GM15510 (cell line): ENCODE measurements around the gene AMPH.

Source experiments
- POLR2A ChIP-seq: IDR thresholded peaks from 3 replicates; pipeline ENCODE4 v1.6.1; 2011; ENCODE audit warnings: borderline replicate concordance; ENCODE audit not compliant: insufficient read length; ENCODE audit errors: extremely low read depth

Gene AMPH

GRCh38 chr7:38462819-38463218, 168.4 kb downstream of the AMPH start:
- TF ChIP-seq POLR2A, result no peak

- no peak for TF ChIP-seq POLR2A
These were observed 169.3 kb downstream of the AMPH start for GRCh38 chr7:38461887-38462286.

GRCh38 chr7:38453826-38454225, 177.3 kb downstream of the AMPH start:
- TF ChIP-seq POLR2A, result no peak

- TF ChIP-seq POLR2A, result no peak
These were observed 178.0 kb downstream of the AMPH start for GRCh38 chr7:38453168-38453567.

- no peak for TF ChIP-seq POLR2A
These were observed 178.5 kb downstream of the AMPH start for GRCh38 chr7:38452681-38453108.

GRCh38 chr7:38451840-38452239, 179.3 kb downstream of the AMPH start:
- TF ChIP-seq POLR2A, result no peak

- TF ChIP-seq POLR2A, result no peak
These were observed 182.5 kb downstream of the AMPH start for GRCh38 chr7:38448584-38449234.

- no peak for TF ChIP-seq POLR2A
These were observed 183.1 kb downstream of the AMPH start for GRCh38 chr7:38448054-38448453.

- TF ChIP-seq POLR2A, result no peak
These were observed 192.2 kb downstream of the AMPH start for GRCh38 chr7:38438970-38439369.

- TF ChIP-seq POLR2A, result no peak
These were observed 198.5 kb downstream of the AMPH start for GRCh38 chr7:38432671-38433070.

GRCh38 chr7:38432080-38432479, 199.1 kb downstream of the AMPH start:
- TF ChIP-seq POLR2A, result no peak

- TF ChIP-seq POLR2A, result no peak
These were observed 202.1 kb downstream of the AMPH start for GRCh38 chr7:38429057-38429456.

- TF ChIP-seq POLR2A, result no peak
These were observed 203.1 kb downstream of the AMPH start for GRCh38 chr7:38428041-38428440.

- TF ChIP-seq POLR2A, result no peak
These were observed 203.8 kb downstream of the AMPH start for GRCh38 chr7:38427279-38427955.

- no peak for TF ChIP-seq POLR2A
These were observed 205.7 kb downstream of the AMPH start for GRCh38 chr7:38425509-38425908.
